ENCODE measurements around the gene YEATS4. TPM values are rescaled to one million over a fixed set of nuclear protein-coding genes. Genes with fewer than 3 reads are reported as not detected.

YEATS4 gene
- total RNA-seq: 10 to 100 TPM in 3 of 4 donors, 1 to 10 TPM in 1; 9.3 to 22.0 (median 13.9) TPM

GRCh38 chr12:69359531-69360347, at the start of gene YEATS4:
TSS of gene YEATS4 (plus strand) at chr12:69359743. CDS start at chr12:69359973, 230 bp downstream.
- TF ChIP-seq, protein P1, sequence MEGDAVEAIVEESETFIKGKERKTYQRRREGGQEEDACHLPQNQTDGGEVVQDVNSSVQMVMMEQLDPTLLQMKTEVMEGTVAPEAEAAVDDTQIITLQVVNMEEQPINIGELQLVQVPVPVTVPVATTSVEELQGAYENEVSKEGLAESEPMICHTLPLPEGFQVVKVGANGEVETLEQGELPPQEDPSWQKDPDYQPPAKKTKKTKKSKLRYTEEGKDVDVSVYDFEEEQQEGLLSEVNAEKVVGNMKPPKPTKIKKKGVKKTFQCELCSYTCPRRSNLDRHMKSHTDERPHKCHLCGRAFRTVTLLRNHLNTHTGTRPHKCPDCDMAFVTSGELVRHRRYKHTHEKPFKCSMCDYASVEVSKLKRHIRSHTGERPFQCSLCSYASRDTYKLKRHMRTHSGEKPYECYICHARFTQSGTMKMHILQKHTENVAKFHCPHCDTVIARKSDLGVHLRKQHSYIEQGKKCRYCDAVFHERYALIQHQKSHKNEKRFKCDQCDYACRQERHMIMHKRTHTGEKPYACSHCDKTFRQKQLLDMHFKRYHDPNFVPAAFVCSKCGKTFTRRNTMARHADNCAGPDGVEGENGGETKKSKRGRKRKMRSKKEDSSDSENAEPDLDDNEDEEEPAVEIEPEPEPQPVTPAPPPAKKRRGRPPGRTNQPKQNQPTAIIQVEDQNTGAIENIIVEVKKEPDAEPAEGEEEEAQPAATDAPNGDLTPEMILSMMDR (IDR thresholded peaks at IDR 0.05; ENCODE audit: low read depth): no peak

DNA sequence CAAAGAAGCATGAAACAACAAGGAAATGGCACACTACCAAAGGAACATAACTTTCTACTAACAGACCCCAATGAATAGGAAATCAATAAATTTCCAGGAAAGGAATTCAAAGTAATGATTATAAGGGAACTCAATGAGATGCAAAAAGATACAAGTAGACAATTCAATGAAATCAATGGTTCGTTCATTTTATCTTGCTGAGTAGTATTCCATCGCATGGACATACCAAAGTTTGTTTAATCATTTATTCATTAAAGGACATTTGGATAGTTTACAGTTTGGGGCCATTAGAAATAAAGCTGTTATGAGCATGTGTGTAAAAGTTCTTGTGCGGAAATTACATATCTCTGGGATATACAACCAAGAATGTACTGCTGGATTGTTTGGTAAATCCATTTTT, 46.3 kb upstream of the YEATS4 start:
- TF ChIP-seq, protein P1 (IDR thresholded peaks at IDR 0.05; ENCODE audit: low read depth): no peak

DNA sequence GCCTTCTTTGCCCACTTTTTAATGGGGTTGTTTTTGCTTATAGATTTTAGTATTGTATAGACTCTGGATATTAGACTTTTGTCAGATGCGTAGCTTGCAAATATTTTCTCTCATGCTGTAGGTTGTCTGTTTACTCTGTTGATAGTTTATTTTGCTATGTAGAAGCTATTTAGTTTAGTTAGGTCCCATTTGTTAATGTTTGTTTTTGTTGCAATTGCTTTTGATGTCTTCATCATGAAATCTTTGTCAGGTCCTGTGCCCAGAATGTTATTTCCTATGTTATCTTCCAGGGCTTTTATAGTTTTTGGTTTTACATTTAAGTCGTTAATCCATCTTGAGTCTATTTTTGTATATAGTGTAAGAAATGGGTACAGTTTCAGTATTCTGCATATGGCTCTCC, 41.3 kb upstream of the YEATS4 start:
- TF ChIP-seq, protein P1 (IDR thresholded peaks at IDR 0.05; ENCODE audit: low read depth): no peak

GRCh38 chr12:69321351-69321750, 38.2 kb upstream of the YEATS4 start:
- TF ChIP-seq, protein P1 (IDR thresholded peaks at IDR 0.05; ENCODE audit: low read depth): no peak

GRCh38 chr12:69324797-69325466, 34.6 kb upstream of the YEATS4 start:
- TF ChIP-seq, protein P1 (IDR thresholded peaks at IDR 0.05; ENCODE audit: low read depth): no peak

GRCh38 chr12:69328426-69328825, 31.1 kb upstream of the YEATS4 start:
- TF ChIP-seq, protein P1 (IDR thresholded peaks at IDR 0.05; ENCODE audit: low read depth): no peak

DNA sequence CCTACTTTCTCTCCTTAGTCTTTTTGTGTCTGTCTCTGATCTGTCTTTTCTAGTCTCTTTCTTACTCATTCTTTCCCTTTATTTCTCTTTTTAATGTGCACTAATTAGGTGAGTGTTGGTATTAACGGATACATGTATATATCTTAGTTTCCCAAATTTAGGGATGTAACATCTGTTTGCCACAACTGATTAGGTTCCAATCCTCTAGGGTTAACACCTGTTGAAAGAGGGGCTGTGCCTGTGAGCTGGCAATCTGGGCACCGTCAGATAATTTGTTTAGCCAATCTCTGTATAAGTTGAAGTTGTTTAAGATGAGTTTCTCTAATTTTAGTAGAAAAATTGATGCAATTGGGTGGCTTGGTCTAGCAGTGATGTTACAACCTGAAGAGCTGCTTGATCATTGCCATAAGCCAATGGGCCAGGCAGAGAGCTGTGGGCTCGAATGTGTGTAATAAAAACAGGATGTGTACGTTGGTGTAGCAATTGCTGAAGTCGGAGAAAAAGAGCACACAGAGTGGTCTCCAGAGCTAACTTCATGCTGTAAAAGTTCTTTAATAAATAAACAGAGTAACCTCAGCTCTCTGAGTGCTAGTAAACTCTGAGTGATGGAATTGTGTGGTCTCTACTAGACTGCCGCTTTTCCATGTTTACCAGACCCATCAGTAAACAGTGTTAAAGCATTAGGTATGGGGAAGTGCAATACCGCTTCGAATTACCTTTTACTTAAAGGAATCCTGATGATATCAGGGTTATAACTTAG, 29.7 kb upstream of the YEATS4 start:
- TF ChIP-seq, protein P1 (IDR thresholded peaks at IDR 0.05; ENCODE audit: low read depth): no peak
